Measurements from ENCODE around the gene REEP5.

Gene REEP5

GRCh38 chr5:112876362-112876761, 45.7 kb downstream of the REEP5 start:
- TF ChIP-seq TOX (CRISPR knock-in tag; IDR thresholded peaks at IDR 0.05; ENCODE audit: borderline replicate concordance) (no peak), TCF4 (CRISPR knock-in tag; IDR thresholded peaks at IDR 0.05; ENCODE audit: borderline replicate concordance) (no peak), ZC3H10 (CRISPR knock-in tag; IDR thresholded peaks at IDR 0.05) (no peak), ZNF8 (CRISPR knock-in tag; IDR thresholded peaks at IDR 0.05) (no peak), ZFP3 (CRISPR knock-in tag; IDR thresholded peaks at IDR 0.05) (no peak), GLIS3 (CRISPR knock-in tag; IDR thresholded peaks at IDR 0.05) (no peak)
- TF ChIP-seq, protein P1, sequence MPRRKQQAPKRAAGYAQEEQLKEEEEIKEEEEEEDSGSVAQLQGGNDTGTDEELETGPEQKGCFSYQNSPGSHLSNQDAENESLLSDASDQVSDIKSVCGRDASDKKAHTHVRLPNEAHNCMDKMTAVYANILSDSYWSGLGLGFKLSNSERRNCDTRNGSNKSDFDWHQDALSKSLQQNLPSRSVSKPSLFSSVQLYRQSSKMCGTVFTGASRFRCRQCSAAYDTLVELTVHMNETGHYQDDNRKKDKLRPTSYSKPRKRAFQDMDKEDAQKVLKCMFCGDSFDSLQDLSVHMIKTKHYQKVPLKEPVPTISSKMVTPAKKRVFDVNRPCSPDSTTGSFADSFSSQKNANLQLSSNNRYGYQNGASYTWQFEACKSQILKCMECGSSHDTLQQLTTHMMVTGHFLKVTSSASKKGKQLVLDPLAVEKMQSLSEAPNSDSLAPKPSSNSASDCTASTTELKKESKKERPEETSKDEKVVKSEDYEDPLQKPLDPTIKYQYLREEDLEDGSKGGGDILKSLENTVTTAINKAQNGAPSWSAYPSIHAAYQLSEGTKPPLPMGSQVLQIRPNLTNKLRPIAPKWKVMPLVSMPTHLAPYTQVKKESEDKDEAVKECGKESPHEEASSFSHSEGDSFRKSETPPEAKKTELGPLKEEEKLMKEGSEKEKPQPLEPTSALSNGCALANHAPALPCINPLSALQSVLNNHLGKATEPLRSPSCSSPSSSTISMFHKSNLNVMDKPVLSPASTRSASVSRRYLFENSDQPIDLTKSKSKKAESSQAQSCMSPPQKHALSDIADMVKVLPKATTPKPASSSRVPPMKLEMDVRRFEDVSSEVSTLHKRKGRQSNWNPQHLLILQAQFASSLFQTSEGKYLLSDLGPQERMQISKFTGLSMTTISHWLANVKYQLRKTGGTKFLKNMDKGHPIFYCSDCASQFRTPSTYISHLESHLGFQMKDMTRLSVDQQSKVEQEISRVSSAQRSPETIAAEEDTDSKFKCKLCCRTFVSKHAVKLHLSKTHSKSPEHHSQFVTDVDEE (CRISPR knock-in tag; IDR thresholded peaks at IDR 0.05): no peak
- ATAC-seq: no peak

DNA sequence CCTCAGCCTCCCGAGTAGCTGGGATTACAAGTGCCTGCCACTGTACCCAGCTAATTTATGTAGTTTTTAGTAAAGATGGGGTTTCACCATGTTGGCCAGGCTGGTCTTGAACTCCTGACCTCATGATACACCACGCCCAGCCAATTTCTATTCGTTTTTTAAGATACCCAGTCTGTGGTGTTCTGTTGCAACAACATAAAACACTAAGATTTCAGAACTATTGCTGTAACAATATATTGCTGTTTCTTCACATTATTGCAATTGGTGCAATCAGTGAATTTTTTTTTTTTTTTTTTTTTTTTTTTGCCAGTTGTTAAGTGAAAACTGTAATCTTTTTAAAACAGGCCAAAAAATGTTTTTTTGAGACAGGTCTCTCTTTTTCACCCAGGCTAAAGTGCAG, 51.1 kb downstream of the REEP5 start:
- ATAC-seq: no peak
- TF ChIP-seq, protein P1 (CRISPR knock-in tag; IDR thresholded peaks at IDR 0.05): no peak
- TF ChIP-seq ARNTL (CRISPR knock-in tag; IDR thresholded peaks at IDR 0.05; ENCODE audit: borderline replicate concordance, low read depth) (no peak), ISL1 (CRISPR knock-in tag; IDR thresholded peaks at IDR 0.05) (no peak), OSR1 (CRISPR knock-in tag; IDR thresholded peaks at IDR 0.05) (no peak), ZNF70 (CRISPR knock-in tag; IDR thresholded peaks at IDR 0.05) (no peak), TCF4 (CRISPR knock-in tag; IDR thresholded peaks at IDR 0.05; ENCODE audit: borderline replicate concordance) (no peak), RARB (CRISPR knock-in tag; IDR thresholded peaks at IDR 0.05) (no peak), ZFP30 (CRISPR knock-in tag; IDR thresholded peaks at IDR 0.05) (no peak), POU6F1 (CRISPR knock-in tag; IDR thresholded peaks at IDR 0.05; ENCODE audit: borderline replicate concordance, low read depth) (no peak), SNAI2 (CRISPR knock-in tag; IDR thresholded peaks at IDR 0.05) (no peak), ZFP3 (CRISPR knock-in tag; IDR thresholded peaks at IDR 0.05) (no peak), PPARA (CRISPR knock-in tag; IDR thresholded peaks at IDR 0.05; ENCODE audit: borderline replicate concordance) (no peak), GLIS3 (CRISPR knock-in tag; IDR thresholded peaks at IDR 0.05) (no peak), CSDC2 (CRISPR knock-in tag; IDR thresholded peaks at IDR 0.05) (no peak), CSRNP3 (CRISPR knock-in tag; IDR thresholded peaks at IDR 0.05) (no peak)
- TF ChIP-seq, protein P2, sequence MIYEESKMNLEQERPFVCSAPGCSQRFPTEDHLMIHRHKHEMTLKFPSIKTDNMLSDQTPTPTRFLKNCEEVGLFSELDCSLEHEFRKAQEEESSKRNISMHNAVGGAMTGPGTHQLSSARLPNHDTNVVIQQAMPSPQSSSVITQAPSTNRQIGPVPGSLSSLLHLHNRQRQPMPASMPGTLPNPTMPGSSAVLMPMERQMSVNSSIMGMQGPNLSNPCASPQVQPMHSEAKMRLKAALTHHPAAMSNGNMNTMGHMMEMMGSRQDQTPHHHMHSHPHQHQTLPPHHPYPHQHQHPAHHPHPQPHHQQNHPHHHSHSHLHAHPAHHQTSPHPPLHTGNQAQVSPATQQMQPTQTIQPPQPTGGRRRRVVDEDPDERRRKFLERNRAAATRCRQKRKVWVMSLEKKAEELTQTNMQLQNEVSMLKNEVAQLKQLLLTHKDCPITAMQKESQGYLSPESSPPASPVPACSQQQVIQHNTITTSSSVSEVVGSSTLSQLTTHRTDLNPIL (CRISPR knock-in tag; IDR thresholded peaks at IDR 0.05; ENCODE audit: low read depth): no peak

- no peak for TF ChIP-seq POU6F1 (CRISPR knock-in tag; IDR thresholded peaks at IDR 0.05; ENCODE audit: borderline replicate concordance, low read depth)
- TF ChIP-seq ZNF70 (CRISPR knock-in tag; IDR thresholded peaks at IDR 0.05): no peak
- TF ChIP-seq, protein P1 (CRISPR knock-in tag; IDR thresholded peaks at IDR 0.05): no peak
- TF ChIP-seq ZFP30 (CRISPR knock-in tag; IDR thresholded peaks at IDR 0.05): no peak
- no peak for TF ChIP-seq ZC3H10 (CRISPR knock-in tag; IDR thresholded peaks at IDR 0.05)
- no peak for TF ChIP-seq GLIS3 (CRISPR knock-in tag; IDR thresholded peaks at IDR 0.05)
- TF ChIP-seq TOX (CRISPR knock-in tag; IDR thresholded peaks at IDR 0.05; ENCODE audit: borderline replicate concordance): no peak
- TF ChIP-seq, protein P2 (CRISPR knock-in tag; IDR thresholded peaks at IDR 0.05; ENCODE audit: low read depth): no peak
- TF ChIP-seq ESRRG (CRISPR knock-in tag; IDR thresholded peaks at IDR 0.05): no peak
- no peak for TF ChIP-seq CSDC2 (CRISPR knock-in tag; IDR thresholded peaks at IDR 0.05)
- no peak for TF ChIP-seq ISL1 (CRISPR knock-in tag; IDR thresholded peaks at IDR 0.05)
- TF ChIP-seq TCF4 (CRISPR knock-in tag; IDR thresholded peaks at IDR 0.05; ENCODE audit: borderline replicate concordance): no peak
- no peak for TF ChIP-seq ARNTL (CRISPR knock-in tag; IDR thresholded peaks at IDR 0.05; ENCODE audit: borderline replicate concordance, low read depth)
- ATAC-seq: no peak
Measured at GRCh38 chr5:112869948-112870347, 52.1 kb downstream of the REEP5 start.

Measured in SK-N-SH treated with all-trans-retinoic acid at 6 μM for 48 hours (cell line).